HepG2 (cell line): ENCODE measurements around the gene OR10AD1. TPM values are rescaled to one million over a fixed set of nuclear protein-coding genes. Genes with fewer than 3 reads are reported as not detected.

Experiments
- ATAC-seq: fragments of 200-7000 bp; cut with Tn5 transposase; 3 replicates; pipeline ENCODE4 v1.9.1; 2020; ENCODE audit warnings: mild to moderate bottlenecking, moderate library complexity
- BruUV-seq: library from RNA; stranded (reverse); fragments of 400-500 nt; replicated peaks from 2 replicates; lab custom pipeline; 2021; lab: Mats Ljungman, UMichigan
- CTCF ChIA-PET: fragments of 300-600 bp; formaldehyde crosslinking; extraction: SDS; loops from one replicate; lab custom pipeline; 2021; ENCODE audit warnings: low total read pairs, inconsistent platforms, low intra/inter-chr PET ratio; lab: Yijun Ruan, JAX
- POLR2A ChIA-PET: fragments of 350-600 bp; sonication (Branson Sonifier 250); formaldehyde crosslinking; loops from one replicate; lab custom pipeline; 2020; ENCODE audit warnings: antibody characterized with exemption, inconsistent platforms; lab: Yijun Ruan, JAX
- DNase-seq: peaks from one replicate; pipeline ENCODE4 v3.0.0-alpha.2; 2015; ENCODE audit warnings: low spot score
- FAIRE-seq: peaks from 3 replicates; lab custom pipeline; 2011; peaks lifted over from hg19 to GRCh38; lab: Jason Lieb, UNC
- H2AFZ ChIP-seq: one replicate; pipeline ENCODE4 v1.6.1; 2011; ENCODE audit warnings: low read length, inconsistent platforms
- H3K27ac ChIP-seq: fragments of 300-600 bp; 3 replicates; pipeline ENCODE4 v1.8.0; 2011; ENCODE audit warnings: mixed run types, mild to moderate bottlenecking, mixed read lengths, low read length, inconsistent platforms; ENCODE audit not compliant: insufficient read depth; ENCODE audit errors: extremely low read length
- H3K27me3 ChIP-seq, 2 experiments: fragments of 200-600 bp in 1 of 2; 2 replicates in 1 of 2; 3 replicates in 1 of 2; pipeline versions ENCODE4 v1.6.0 to v1.8.0; 2011; ENCODE audit warnings: low read length in 2 of 2, mild to moderate bottlenecking in 2 of 2, moderate library complexity in 2 of 2, inconsistent platforms in 1 of 2; ENCODE audit not compliant: insufficient read depth in 2 of 2, control insufficient read depth in 1 of 2
- H3K36me3 ChIP-seq, 2 experiments: fragments of 200-600 bp in 1 of 2; replicated peaks in 1 of 2; 2 replicates in 1 of 2; 3 replicates in 1 of 2; pipeline versions ENCODE4 v1.5.1 to v1.8.0; 2011; ENCODE audit warnings: low read length in 2 of 2, inconsistent platforms in 1 of 2; ENCODE audit not compliant: insufficient read depth in 2 of 2, control insufficient read depth in 1 of 2
- H3K4me1 ChIP-seq: 2 replicates; pipeline ENCODE4 v1.5.1; 2012; ENCODE audit warnings: low read length, inconsistent platforms; ENCODE audit not compliant: insufficient read depth
- H3K4me2 ChIP-seq: 2 replicates; pipeline ENCODE4 v1.6.0; 2011; ENCODE audit warnings: low read depth, low read length, inconsistent platforms
- H3K4me3 ChIP-seq, 3 experiments: fragments of 200-600 bp in 1 of 3; sonication (generic), shearing (Covaris generic) in 1 of 3; replicated peaks in 1 of 3; 2 replicates each; pipeline ENCODE4 v1.5.1; 2011 to 2016; ENCODE audit warnings: low read length in 3 of 3, inconsistent platforms in 2 of 3, low read depth in 2 of 3, mild to moderate bottlenecking in 2 of 3, control low read depth in 1 of 3, mixed read lengths in 1 of 3; ENCODE audit not compliant: insufficient read depth in 1 of 3
- H3K79me2 ChIP-seq: one replicate; pipeline ENCODE4 v1.6.1; 2011; ENCODE audit warnings: low read length, inconsistent platforms; ENCODE audit not compliant: insufficient read depth
- H3K9ac ChIP-seq: 2 replicates; pipeline ENCODE4 v1.6.0; 2011; ENCODE audit warnings: mild to moderate bottlenecking, low read depth, low read length, inconsistent platforms; ENCODE audit not compliant: insufficient read depth
- H3K9me3 ChIP-seq: 2 replicates; pipeline ENCODE4 v1.5.1; 2012; ENCODE audit warnings: mild to moderate bottlenecking, low read length
- H4K20me1 ChIP-seq: 2 replicates; pipeline ENCODE4 v1.6.0; 2011; ENCODE audit warnings: inconsistent platforms, mild to moderate bottlenecking, low read length, moderate library complexity; ENCODE audit not compliant: insufficient read depth
- AGO2 ChIP-seq: fragments of 200-400 bp; formaldehyde crosslinking; optimal IDR thresholded peaks from 2 replicates; pipeline ENCODE3; 2017; ENCODE audit warnings: mild to moderate bottlenecking, low read depth, low read length, moderate library complexity
- BRCA1 ChIP-seq: sonication (generic); formaldehyde crosslinking; IDR thresholded peaks from 2 replicates; pipeline ENCODE4 v1.4.0; 2020; ENCODE audit warnings: missing genetic modification reagents
- CBX1 ChIP-seq: IDR thresholded peaks from one replicate; pipeline ENCODE4 v1.6.1; 2016; ENCODE audit warnings: antibody characterized with exemption, low read depth
- GABPB1 ChIP-seq: IDR thresholded peaks from 2 replicates; pipeline ENCODE4 v1.6.1; 2016; ENCODE audit warnings: mild to moderate bottlenecking, missing genetic modification reagents, moderate library complexity, missing compliant biosample characterization
- GTF2F1 ChIP-seq: fragments of 150-350 bp; IDR thresholded peaks from 2 replicates; pipeline ENCODE4 v1.6.1; 2014; ENCODE audit warnings: low read length
- HMG20A ChIP-seq: IDR thresholded peaks from 2 replicates; pipeline ENCODE4 v1.6.1; 2016; ENCODE audit warnings: borderline replicate concordance
- MAFF ChIP-seq: IDR thresholded peaks from 2 replicates; pipeline ENCODE4 v1.6.1; 2011; ENCODE audit warnings: low read depth, low read length, improper control_type of control experiment
- MAFG ChIP-seq: sonication (generic); formaldehyde crosslinking; IDR thresholded peaks from 2 replicates; pipeline ENCODE4 v1.5.1; 2020; ENCODE audit warnings: mild to moderate bottlenecking, missing genetic modification reagents
- MAFK ChIP-seq, 2 experiments: IDR thresholded peaks in 1 of 2; conservative IDR thresholded peaks in 1 of 2; 2 replicates each; pipeline ENCODE4 v1.6.1; 2011; ENCODE audit warnings: improper control_type of control experiment in 2 of 2, low read length in 2 of 2
- ZMYM4 ChIP-seq: sonication (generic); formaldehyde crosslinking; IDR thresholded peaks from 2 replicates; pipeline ENCODE4 v1.8.1; 2023; ENCODE audit warnings: mild to moderate bottlenecking, missing genetic modification reagents
- ZNF138 ChIP-seq: sonication (generic); formaldehyde crosslinking; IDR thresholded peaks from 2 replicates; pipeline ENCODE4 v1.5.0; 2020; ENCODE audit warnings: mild to moderate bottlenecking, low read depth, missing genetic modification reagents
- ZNF501 ChIP-seq: sonication (generic); formaldehyde crosslinking; IDR thresholded peaks from 2 replicates; pipeline ENCODE4 v1.5.1; 2020; ENCODE audit warnings: mild to moderate bottlenecking, moderate library complexity, missing genetic modification reagents
- ZNF687 ChIP-seq: sonication (generic); formaldehyde crosslinking; IDR thresholded peaks from 2 replicates; pipeline ENCODE4 v1.5.1; 2020; ENCODE audit warnings: mild to moderate bottlenecking, missing genetic modification reagents, moderate library complexity
- ZNF703 ChIP-seq: sonication (generic); formaldehyde crosslinking; IDR thresholded peaks from 2 replicates; pipeline ENCODE4 v1.5.1; 2020; ENCODE audit warnings: missing genetic modification reagents, mild to moderate bottlenecking, moderate library complexity, borderline replicate concordance
- WGBS: methylation state at CpG from one replicate; pipeline ENCODE4 v1.1.6; 2017; ENCODE audit warnings: low lambda C conversion rate; 5-methylcytosine and 5-hydroxymethylcytosine counted together
- in situ Hi-C: cut with HindIII; loops from 2 replicates; pipeline ENCODE4 v1.10.0; 2017; ENCODE audit warnings: low pct_unique_long_range_greater_than_20kb; ENCODE audit not compliant: extremely low pct_ligation_motif_present
- intact Hi-C: fragments of 100-400 bp; cut with micrococcal nuclease; formaldehyde crosslinking; loops from one replicate; pipeline ENCODE4 v1.10.0; 2022; ENCODE audit not compliant: unreplicated experiment
- polyA plus RNA-seq, 8 experiments: library from polyadenylated mRNA; depleted of rRNA in 3 of 8; stranded (reverse) in 7 of 8; unstranded in 1 of 8; fragments of >200 nt; fragmentation: Illumina TruSeq in 4 of 8; extraction: Trizol in 4 of 8; gene quantifications; 2 replicates each; pipeline versions ENCODE4 v1.2.1 to v1.2.3, GENCODE V29; 2011 to 2016; ENCODE audit warnings: low read depth in 4 of 8, missing spikeins in 1 of 8, mixed read lengths in 1 of 8; ENCODE audit not compliant: insufficient read depth in 1 of 8
- total RNA-seq, 5 experiments: library from RNA; depleted of rRNA; stranded (reverse); fragments of >200 nt; fragmentation: Illumina TruSeq; extraction: Trizol; gene quantifications; 2 replicates each; pipeline ENCODE4 v1.2.3, GENCODE V29; 2016; ENCODE audit warnings: low read depth in 1 of 5
- TF ChIP-seq, protein P1 (sequence below): sonication (generic); formaldehyde crosslinking; IDR thresholded peaks from 2 replicates; pipeline ENCODE4 v1.8.0; 2022; ENCODE audit warnings: missing genetic modification reagents, mild to moderate bottlenecking, inconsistent platforms, borderline replicate concordance
- TF ChIP-seq, protein P2 (sequence below): sonication (generic); formaldehyde crosslinking; IDR thresholded peaks from 2 replicates; pipeline ENCODE4 v1.5.1; 2020; ENCODE audit warnings: mild to moderate bottlenecking, missing genetic modification reagents, moderate library complexity

Gene OR10AD1
- total and polyA plus RNA-seq, 2 of the 13 experiments (the other 11 are each of a cell fraction or from before 2014, with no cell fraction given) = not detected

DNA sequence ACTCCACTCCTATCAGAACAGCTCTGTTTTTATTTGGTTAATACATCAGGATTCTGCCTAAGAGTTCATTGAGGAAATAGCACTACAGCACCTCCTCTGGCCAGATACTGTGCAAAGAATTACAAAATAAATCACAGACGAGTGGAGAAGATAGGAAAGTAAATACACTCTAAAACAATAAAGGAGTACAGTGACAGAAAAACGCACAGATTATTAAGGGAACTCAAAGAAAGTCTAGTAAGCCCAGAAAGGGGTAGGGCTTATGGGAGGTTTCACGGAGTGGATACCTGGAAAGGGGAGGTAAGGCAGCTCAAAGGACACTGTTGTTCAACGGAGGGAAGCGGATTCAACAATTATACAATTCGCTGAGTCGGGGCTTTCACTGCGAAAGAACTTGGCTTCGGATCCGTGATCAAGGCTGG lies 5.5 kb downstream of the OR10AD1 start:
- FAIRE-seq = no peak
- ChIA-PET CTCF (no interaction called here), POLR2A (no interaction called here)
- DNase-seq = no peak
- no peak; the same call in 2 of the 3 replicates for ATAC-seq
- Histone ChIP-seq H3K9ac (no peak overlapping the region), H3K4me3 (no peak overlapping the region), H4K20me1 (no peaks in the 10 kb centered on the region), H3K79me2 (no peaks in the 10 kb centered on the region), H3K27ac (no peak overlapping the region), H3K27me3 (no peaks in the 10 kb centered on the region; a peak in 1 of 5 replicates), H3K9me3 (no peaks in the 10 kb centered on the region), H3K36me3 (no peaks in the 10 kb centered on the region), H3K4me2 (no peak overlapping the region), H2AFZ (no peak overlapping the region), H3K4me1 (no peaks in the 10 kb centered on the region)
- intact Hi-C loops (no loop called here), in situ Hi-C loops (no loop called here)
- 14% methylated on average over 10 of the region's 10 CpGs for WGBS
- BruUV-seq = no TSS peak
- TF ChIP-seq ZNF703 (CRISPR knock-in tag) = no peak
- TF ChIP-seq, protein P1, sequence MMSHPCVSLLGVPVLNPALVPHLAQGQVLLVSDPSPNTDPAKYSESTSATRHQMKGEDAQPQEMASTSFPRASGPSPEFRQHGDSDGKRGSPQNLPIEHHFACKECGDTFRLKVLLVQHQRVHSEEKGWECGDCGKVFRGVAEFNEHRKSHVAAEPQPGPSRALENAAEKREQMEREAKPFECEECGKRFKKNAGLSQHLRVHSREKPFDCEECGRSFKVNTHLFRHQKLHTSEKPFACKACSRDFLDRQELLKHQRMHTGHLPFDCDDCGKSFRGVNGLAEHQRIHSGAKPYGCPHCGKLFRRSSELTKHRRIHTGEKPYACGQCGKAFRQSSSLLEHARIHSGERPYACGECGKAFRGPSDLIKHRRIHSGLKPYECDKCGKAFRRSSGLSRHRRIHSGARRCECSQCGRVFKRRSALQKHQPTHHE = no peak
- peak; percentile 53 to 79 for TF ChIP-seq MAFK (conservative IDR thresholded peaks at IDR 0.05 in 1 of 2, IDR thresholded peaks at IDR 0.05 in 1 of 2; ENCODE audit: low read length in 2 of 2)
- no peak for TF ChIP-seq GTF2F1
- no peak for TF ChIP-seq CBX1
- TF ChIP-seq ZNF138 (CRISPR knock-in tag) = no peak
- no peak for TF ChIP-seq GABPB1
- no peak for TF ChIP-seq ZNF687 (CRISPR knock-in tag)
- no peak for TF ChIP-seq HMG20A
- peak; percentile 71 for TF ChIP-seq MAFF
- no peak for TF ChIP-seq AGO2
- TF ChIP-seq MAFG (CRISPR knock-in tag) = no peak
- TF ChIP-seq, protein P2, sequence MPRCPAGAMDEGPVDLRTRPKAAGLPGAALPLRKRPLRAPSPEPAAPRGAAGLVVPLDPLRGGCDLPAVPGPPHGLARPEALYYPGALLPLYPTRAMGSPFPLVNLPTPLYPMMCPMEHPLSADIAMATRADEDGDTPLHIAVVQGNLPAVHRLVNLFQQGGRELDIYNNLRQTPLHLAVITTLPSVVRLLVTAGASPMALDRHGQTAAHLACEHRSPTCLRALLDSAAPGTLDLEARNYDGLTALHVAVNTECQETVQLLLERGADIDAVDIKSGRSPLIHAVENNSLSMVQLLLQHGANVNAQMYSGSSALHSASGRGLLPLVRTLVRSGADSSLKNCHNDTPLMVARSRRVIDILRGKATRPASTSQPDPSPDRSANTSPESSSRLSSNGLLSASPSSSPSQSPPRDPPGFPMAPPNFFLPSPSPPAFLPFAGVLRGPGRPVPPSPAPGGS (CRISPR knock-in tag) = no peak
- TF ChIP-seq BRCA1 = no peak
- no peak for TF ChIP-seq ZMYM4 (CRISPR knock-in tag)
- TF ChIP-seq ZNF501 (CRISPR knock-in tag) = no peak
